Keratinocyte (primary cell): ENCODE measurements around the gene PDZRN4. TPM values are rescaled to one million over a fixed set of nuclear protein-coding genes. Genes with fewer than 3 reads are reported as not detected.

Source experiments
- DNase-seq: peaks from one replicate; pipeline ENCODE4 v3.0.0-alpha.2; 2011; ENCODE audit warnings: low read depth, missing footprints, low spot score
- FAIRE-seq: peaks from 2 replicates; lab custom pipeline; 2011; peaks lifted over from hg19 to GRCh38; lab: Jason Lieb, UNC
- H2AFZ ChIP-seq: 2 replicates; pipeline ENCODE4 v1.6.0; 2012; ENCODE audit warnings: low read length, control low read depth, inconsistent platforms; ENCODE audit not compliant: control insufficient read depth
- H3K27ac ChIP-seq: 2 replicates; pipeline ENCODE4 v1.5.1; 2011; ENCODE audit warnings: low read length; ENCODE audit not compliant: control insufficient read depth, insufficient read depth
- H3K27me3 ChIP-seq: 3 replicates; pipeline ENCODE4 v1.6.0; 2011; ENCODE audit warnings: low read length; ENCODE audit not compliant: control insufficient read depth, insufficient read depth; ENCODE audit errors: extremely low read depth
- H3K36me3 ChIP-seq, 2 experiments: 2 replicates in 1 of 2; 3 replicates in 1 of 2; pipeline ENCODE4 v1.5.1; 2011; ENCODE audit warnings: low read length in 2 of 2, mild to moderate bottlenecking in 1 of 2; ENCODE audit not compliant: control insufficient read depth in 2 of 2, insufficient read depth in 2 of 2; ENCODE audit errors: extremely low read depth in 1 of 2
- H3K4me1 ChIP-seq: 3 replicates; pipeline ENCODE4 v1.5.1; 2011; ENCODE audit warnings: low read length; ENCODE audit not compliant: control insufficient read depth, insufficient read depth; ENCODE audit errors: extremely low read depth
- H3K4me2 ChIP-seq: 3 replicates; pipeline ENCODE4 v1.6.0; 2011; ENCODE audit warnings: low read depth, low read length; ENCODE audit not compliant: control insufficient read depth, insufficient read depth; ENCODE audit errors: extremely low read depth
- H3K4me3 ChIP-seq, 3 experiments: fragments of 200-600 bp in 1 of 3; sonication (generic) in 1 of 3; 2 replicates in 2 of 3; 3 replicates in 1 of 3; pipeline ENCODE4 v1.5.1; 2011 to 2016; ENCODE audit warnings: low read length in 3 of 3, mild to moderate bottlenecking in 3 of 3, control low read depth in 2 of 3, inconsistent platforms in 1 of 3, low read depth in 1 of 3, mixed read lengths in 1 of 3, mixed run types in 1 of 3, moderate library complexity in 1 of 3; ENCODE audit not compliant: control insufficient read depth in 2 of 3, insufficient read depth in 2 of 3; ENCODE audit errors: extremely low read depth in 1 of 3
- H3K79me2 ChIP-seq: 2 replicates; pipeline ENCODE4 v1.6.0; 2012; ENCODE audit warnings: low read length; ENCODE audit not compliant: control insufficient read depth, insufficient read depth
- H3K9ac ChIP-seq: 3 replicates; pipeline ENCODE4 v1.6.0; 2011; ENCODE audit warnings: low read length; ENCODE audit not compliant: control insufficient read depth, insufficient read depth; ENCODE audit errors: extremely low read depth
- H3K9me1 ChIP-seq: 3 replicates; pipeline ENCODE4 v1.6.0; 2011; ENCODE audit warnings: low read length; ENCODE audit not compliant: control insufficient read depth, insufficient read depth; ENCODE audit errors: extremely low read depth
- H3K9me3 ChIP-seq: 2 replicates; pipeline ENCODE4 v1.5.1; 2012; ENCODE audit warnings: low read depth, low read length; ENCODE audit not compliant: control insufficient read depth
- H4K20me1 ChIP-seq: 3 replicates; pipeline ENCODE4 v1.6.0; 2011; ENCODE audit warnings: low read length; ENCODE audit not compliant: control insufficient read depth, insufficient read depth; ENCODE audit errors: extremely low read depth
- EZH2 ChIP-seq: IDR thresholded peaks from one replicate; pipeline ENCODE4 v1.6.1; 2012; ENCODE audit warnings: inconsistent platforms, mild to moderate bottlenecking, low read length, moderate library complexity
- dilution Hi-C: fragments of 300-500 bp; cut with MboI; formaldehyde crosslinking; loops from one replicate; pipeline ENCODE4 v1.7.0; 2020; ENCODE audit warnings: low sequenced_read_pairs; ENCODE audit not compliant: extremely low pct_ligation_motif_present
- polyA plus RNA-seq, 5 experiments: library from polyadenylated mRNA; depleted of rRNA in 3 of 5; stranded (reverse) in 3 of 5; stranded (forward) in 1 of 5; unstranded in 1 of 5; fragments of >200 nt; gene quantifications; 1 replicate in 1 of 5; 2 replicates in 3 of 5; 3 replicates in 1 of 5; pipeline versions ENCODE4 v1.2.1 to v1.2.3, GENCODE V29; 2011 to 2012; ENCODE audit warnings: missing spikeins in 2 of 5, low read depth in 1 of 5, low replicate concordance in 1 of 5
- TF ChIP-seq, protein P1 (sequence below), 3 experiments: IDR thresholded peaks in 1 of 3; conservative IDR thresholded peaks in 1 of 3; optimal IDR thresholded peaks in 1 of 3; 2 replicates in 2 of 3; 3 replicates in 1 of 3; pipeline versions ENCODE3 to v1.5.1; 2011; ENCODE audit warnings: low read length in 3 of 3, mild to moderate bottlenecking in 3 of 3, moderate library complexity in 2 of 3, control low read depth in 1 of 3, inconsistent platforms in 1 of 3; ENCODE audit not compliant: insufficient read depth in 2 of 3; ENCODE audit errors: extremely low read depth in 1 of 3

The PDZRN4 gene
- polyA plus RNA-seq, 1 donor (not counting 4 experiments of a cell fraction or from before 2014, with no cell fraction given) = not detected

DNA sequence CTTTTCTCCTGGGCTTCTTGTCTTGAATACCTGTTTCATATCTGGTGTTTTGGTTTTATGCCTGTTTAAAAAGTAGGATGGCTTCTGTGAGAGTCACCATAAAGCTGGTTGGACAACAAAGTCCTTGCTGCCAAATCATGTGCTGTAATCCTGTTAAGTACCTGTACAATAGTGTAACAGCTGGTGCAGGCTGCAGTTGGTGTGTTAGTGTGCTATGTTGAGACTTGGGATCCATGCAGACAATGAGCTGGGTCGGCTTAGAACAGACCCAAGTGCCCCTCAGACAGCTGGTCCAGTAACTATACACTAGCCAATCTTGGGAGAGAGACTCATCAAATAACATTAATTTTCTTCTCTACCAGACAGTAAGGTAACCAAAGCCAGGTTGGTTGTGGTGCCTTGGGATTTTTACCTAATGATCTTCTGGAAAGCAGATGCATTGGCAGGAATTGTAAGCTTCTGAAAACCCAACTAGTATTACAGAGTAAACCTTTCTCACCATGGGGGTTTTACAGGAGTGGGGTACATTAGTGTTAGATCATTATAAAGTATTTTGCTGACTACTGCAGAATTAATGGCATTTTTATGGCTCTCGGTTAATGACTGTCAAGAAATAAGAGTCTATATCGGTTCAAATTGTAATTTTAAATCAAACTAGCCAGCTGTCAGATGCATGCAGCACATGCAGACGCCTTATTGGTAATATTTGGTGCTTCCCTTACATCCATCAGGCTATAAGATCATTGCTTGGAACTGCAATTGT lies 231.2 kb downstream of the PDZRN4 start:
- no peak overlapping the region for H3K4me2 ChIP-seq
- H3K27ac ChIP-seq = no peak overlapping the region
- H3K4me1 ChIP-seq = no peaks in the 10 kb centered on the region
- H3K36me3 ChIP-seq = no peaks in the 10 kb centered on the region
- no peaks in the 10 kb centered on the region for H3K27me3 ChIP-seq
- no peaks in the 10 kb centered on the region for H3K9me1 ChIP-seq
- FAIRE-seq = no peak
- H4K20me1 ChIP-seq = no peaks in the 10 kb centered on the region
- H3K79me2 ChIP-seq = no peaks in the 10 kb centered on the region
- H3K9ac ChIP-seq = no peak overlapping the region
- no peak for DNase-seq
- no peak overlapping the region for H2AFZ ChIP-seq
- H3K9me3 ChIP-seq = no peaks in the 10 kb centered on the region
- dilution Hi-C loops = no loop called here
- TF ChIP-seq, protein P1, sequence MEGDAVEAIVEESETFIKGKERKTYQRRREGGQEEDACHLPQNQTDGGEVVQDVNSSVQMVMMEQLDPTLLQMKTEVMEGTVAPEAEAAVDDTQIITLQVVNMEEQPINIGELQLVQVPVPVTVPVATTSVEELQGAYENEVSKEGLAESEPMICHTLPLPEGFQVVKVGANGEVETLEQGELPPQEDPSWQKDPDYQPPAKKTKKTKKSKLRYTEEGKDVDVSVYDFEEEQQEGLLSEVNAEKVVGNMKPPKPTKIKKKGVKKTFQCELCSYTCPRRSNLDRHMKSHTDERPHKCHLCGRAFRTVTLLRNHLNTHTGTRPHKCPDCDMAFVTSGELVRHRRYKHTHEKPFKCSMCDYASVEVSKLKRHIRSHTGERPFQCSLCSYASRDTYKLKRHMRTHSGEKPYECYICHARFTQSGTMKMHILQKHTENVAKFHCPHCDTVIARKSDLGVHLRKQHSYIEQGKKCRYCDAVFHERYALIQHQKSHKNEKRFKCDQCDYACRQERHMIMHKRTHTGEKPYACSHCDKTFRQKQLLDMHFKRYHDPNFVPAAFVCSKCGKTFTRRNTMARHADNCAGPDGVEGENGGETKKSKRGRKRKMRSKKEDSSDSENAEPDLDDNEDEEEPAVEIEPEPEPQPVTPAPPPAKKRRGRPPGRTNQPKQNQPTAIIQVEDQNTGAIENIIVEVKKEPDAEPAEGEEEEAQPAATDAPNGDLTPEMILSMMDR (optimal IDR thresholded peaks at IDR 0.05 in 1 of 3, IDR thresholded peaks at IDR 0.05 in 1 of 3, conservative IDR thresholded peaks at IDR 0.05 in 1 of 3; ENCODE audit: extremely low read depth in 1 of 3, insufficient read depth in 2 of 3, low read length in 3 of 3) = no peak
- no peak for TF ChIP-seq EZH2
- H3K4me3 ChIP-seq = no peak overlapping the region

- Histone ChIP-seq H3K79me2 (no peaks in the 10 kb centered on the region), H3K9me3 (no peaks in the 10 kb centered on the region), H3K27me3 (no peaks in the 10 kb centered on the region), H3K9me1 (no peaks in the 10 kb centered on the region), H3K4me2 (no peak overlapping the region), H3K4me3 (no peak overlapping the region), H4K20me1 (no peaks in the 10 kb centered on the region), H3K27ac (no peak overlapping the region), H2AFZ (no peak overlapping the region), H3K4me1 (no peaks in the 10 kb centered on the region), H3K36me3 (no peaks in the 10 kb centered on the region), H3K9ac (no peak overlapping the region)
- dilution Hi-C loops = no loop called here
- TF ChIP-seq, protein P1 (optimal IDR thresholded peaks at IDR 0.05 in 1 of 3, IDR thresholded peaks at IDR 0.05 in 1 of 3, conservative IDR thresholded peaks at IDR 0.05 in 1 of 3; ENCODE audit: extremely low read depth in 1 of 3, insufficient read depth in 2 of 3, low read length in 3 of 3) = no peak
- no peak for TF ChIP-seq EZH2
- FAIRE-seq = no peak
- no peak for DNase-seq
These were observed 236.5 kb downstream of the PDZRN4 start for GRCh38 chr12:41424651-41425050.
